Stimulated activated CD4-positive, alpha-beta T cell treated with anti-CD3 and anti-CD28 coated beads, Interleukin-15, amount 100 ng/mL, for 1 hour (primary cell): ENCODE measurements around the gene NEAT1.

Experiments
- DNase-seq, 2 donors: peaks; one replicate each; pipeline ENCODE4 v3.0.0-alpha.2; 2020; ENCODE audit warnings: low read depth in 1 of 2, low spot score in 1 of 2

The NEAT1 gene

GRCh38 chr11:65422633-65423515 lies at the start of gene NEAT1:
NEAT1 (plus strand) TSS chr11:65422798.
- DNase-seq: peak; percentile 86 to 91

DNA sequence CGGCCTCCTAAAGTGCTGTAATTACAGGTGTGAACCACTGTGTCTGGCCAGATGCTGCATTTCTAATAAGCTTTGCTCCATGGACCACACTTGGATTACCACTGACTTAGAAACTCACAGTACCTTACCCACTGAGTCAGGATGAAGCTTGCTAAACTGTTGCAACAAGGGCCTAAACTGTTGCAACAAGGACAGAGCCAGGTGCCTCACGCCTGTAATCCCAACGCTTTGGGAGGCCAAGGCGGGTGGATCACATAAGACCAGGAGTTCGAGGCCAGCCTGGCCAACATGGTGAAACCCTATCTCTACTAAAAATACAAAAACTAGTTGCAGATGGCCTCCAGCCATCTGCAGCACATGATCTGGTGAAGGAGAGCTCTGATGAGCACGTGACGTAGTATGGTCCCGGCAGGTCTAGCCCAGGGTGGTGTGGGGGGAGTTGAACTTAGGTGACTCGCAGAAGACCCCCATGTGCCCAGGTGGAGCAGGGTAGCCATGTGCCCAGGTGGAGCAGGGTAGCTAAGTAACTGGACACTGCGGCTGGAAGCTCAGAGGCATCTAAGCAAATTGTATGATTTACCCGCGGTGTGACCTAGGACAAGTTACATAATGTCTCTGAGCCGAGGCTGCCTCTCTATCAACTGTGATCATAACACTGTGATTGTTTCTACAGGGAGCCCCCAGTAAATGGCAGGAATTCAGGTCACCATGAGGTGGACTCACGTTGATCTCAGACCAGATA lies 48.6 kb upstream of the NEAT1 start:
- no peak for DNase-seq

GRCh38 chr11:65375012-65375411 lies 47.6 kb upstream of the NEAT1 start:
- DNase-seq: no peak

DNA sequence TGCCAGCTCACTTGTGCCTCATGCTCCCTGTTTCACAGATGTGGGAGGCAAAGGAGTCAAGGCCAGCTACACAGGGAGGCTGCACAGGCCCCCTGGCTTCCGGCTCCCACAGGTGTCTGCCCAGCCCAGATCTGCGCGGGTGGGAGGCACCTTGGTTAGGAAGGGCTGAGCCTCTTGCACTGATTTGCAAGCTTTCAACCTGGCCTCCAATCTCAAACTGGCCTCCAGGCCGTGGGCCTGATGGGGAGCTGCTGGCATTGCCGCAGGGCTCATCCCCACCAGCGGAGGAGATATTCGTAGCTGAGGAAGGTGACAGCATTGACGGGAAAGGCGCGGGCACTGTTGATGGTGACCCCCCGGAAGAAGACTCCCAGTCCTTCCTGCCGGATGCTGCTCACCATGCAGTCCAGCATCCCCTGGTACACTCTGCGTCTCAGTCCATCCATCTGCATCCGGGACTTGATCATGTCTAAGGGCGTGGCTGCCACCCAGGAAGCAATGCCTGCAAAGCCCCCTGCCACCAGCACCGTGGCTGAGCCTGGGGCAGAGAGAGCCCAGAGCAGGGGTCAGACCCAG lies 46.4 kb upstream of the NEAT1 start:
- no peak for DNase-seq

DNA sequence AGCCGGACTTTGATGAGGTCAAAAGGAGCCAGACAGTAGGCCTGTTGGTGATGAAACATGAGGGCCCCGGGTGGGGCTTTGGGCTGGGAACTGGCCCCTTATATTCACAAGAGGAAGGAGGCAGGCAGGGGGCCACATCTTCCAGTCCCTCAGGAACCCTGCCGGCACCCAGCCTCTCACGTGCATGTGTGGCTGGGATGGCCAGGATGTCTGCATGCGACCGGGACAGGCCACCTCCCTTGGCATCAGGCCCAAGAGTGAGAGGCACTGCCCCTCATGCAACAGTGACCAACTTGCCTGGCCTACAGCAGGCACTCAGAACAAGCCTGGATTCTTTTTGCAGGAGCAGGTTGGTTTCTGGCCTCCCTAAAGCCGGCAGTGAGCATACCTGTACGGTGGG lies 45.6 kb upstream of the NEAT1 start:
- no peak for DNase-seq

DNA sequence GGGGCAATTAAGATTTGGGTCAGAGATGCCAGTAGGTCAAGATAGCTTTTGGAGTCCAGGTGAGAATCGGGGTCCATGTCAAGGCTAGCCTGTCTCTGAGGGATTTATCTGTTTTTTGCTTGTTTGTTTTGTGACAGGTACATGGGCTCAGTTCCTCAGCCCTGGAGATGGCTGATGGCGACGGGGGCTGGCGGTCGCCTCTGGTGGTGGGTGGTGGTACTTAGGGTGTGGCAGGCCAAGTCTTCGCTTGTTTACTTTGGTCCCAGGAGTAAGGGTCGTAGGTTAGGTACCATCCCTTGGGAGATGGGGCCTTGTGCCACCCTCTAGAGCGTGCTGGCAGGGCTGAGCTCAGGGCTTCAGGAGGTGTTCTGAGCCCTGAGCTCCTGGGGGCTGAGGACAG lies 44.8 kb upstream of the NEAT1 start:
- DNase-seq: no peak

DNA sequence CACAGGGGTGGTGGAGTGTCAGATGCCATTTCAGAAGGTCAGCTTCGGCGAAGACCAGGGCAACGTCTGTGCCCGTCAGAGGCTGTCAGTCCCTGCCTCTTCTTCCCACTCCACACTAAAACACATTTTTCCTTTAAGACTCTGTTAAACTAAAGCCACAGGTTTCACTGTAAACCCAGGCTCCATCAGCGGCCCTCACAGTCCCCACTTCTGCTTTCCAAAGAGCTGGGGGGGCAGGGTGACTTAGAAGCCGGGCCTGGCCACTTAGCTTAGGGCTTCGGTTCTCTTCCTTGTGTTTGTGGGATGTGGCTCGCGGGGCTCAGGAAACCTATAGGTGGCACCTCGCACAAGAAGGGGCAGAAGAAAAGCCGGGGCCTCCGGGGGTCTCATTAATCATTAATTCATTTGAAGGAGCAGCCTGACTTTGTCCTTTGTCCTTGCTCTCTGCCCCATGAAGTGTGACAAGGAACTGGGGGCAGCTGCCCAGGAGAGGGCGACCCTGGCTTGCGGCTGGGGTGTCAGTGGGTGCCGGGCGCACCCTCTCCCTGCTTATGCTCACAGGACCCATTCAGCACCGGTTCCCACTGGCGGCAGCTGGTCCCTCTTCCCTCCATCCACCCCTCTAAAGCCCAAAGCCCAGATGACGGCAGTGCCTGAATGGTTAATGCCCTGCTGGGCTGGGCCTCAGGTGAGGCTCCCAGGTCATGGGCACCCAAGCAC lies 44.2 kb upstream of the NEAT1 start:
- DNase-seq: no peak

GRCh38 chr11:65378928-65379638 lies 43.5 kb upstream of the NEAT1 start:
- DNase-seq: no peak

DNA sequence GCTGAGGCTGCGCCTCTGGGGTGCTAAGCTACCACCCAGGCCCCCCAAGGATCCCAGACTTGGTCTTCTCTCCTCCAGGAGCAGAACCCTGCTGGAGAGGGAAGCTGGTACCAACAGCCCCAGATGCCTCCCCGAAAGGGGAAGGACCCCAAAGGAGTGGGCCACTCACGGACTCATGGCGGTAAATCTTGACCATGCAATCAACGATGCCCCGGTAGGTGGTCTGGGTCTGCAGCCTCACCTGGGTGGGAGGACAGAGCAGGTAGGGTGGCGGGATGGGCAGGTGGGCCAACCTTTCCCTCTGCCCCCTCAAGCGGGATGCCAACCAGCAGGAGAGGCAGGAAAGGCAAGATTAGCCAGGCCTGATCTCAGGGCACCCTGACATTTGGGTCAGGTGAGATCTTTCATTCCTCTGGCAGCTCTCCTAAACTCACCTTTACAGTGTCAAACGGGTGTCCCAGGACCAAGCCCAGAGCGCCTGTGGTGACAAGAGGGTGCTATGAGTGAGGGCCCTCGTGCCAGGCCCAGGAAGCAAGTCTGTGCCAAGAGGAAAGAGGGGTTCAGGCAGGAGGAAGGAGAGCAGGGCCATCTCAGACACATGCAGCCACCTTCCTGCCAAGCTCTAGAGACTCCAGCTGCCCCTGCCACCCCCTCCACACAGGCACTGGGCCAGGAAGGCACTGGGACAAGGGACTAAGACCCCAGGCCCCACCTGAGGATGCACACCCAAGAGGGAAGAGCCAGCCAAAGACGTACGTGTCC lies 42.7 kb upstream of the NEAT1 start:
- no peak for DNase-seq

GRCh38 chr11:65380460-65381119 lies 42.0 kb upstream of the NEAT1 start:
- DNase-seq: no peak

DNA sequence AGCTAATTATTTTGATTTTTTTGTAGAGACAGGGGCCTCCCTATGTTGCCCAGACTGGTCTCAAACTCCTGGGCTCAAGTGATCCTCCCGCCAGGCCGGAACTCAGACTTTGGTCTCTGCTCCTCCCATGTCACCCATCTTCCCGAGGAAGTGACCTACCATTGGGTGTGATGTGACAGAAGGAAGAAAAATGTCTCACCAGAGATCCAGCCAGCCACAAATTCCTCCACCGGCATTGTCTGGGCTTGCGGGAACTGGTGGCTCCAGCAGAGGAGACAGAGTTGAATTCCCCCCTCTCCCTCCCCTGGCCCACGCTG lies 40.9 kb upstream of the NEAT1 start:
- DNase-seq: no peak

DNA sequence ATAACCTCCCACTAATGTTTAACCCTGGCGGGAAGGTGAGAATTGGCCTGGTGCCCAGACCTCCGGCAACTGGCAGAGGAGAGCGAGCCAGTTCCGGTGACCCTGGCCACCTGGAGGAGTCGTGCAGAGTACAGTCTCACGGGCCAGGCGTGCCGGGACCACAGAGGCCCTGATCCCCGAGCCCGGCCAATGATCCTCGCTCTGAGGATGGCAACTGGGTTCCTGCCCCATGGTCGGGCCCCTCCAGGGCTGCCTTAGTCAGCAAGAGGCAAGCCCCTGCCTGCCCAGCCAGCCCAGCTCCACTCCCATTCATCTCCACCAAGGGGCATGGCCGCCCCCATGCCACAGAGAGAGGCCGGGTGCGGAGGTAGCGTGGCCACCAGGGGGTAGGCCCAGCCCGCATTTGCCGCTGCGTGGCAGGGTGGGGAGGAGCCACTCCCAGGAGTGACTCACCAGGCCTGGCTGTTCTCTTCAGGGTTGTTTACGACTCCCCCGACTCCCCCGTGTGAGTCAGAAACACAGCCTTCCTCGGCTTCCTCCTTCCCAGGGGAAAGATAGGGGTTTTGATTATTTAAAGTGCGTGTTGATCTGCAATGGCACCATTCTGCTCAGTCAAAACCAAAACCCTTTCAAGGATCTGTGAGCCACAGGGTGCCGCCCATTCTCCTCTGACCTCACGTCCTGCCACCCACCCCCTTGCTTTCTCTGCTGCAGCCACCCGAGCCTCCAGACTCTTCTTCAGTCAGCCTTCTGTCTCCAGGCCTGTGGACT lies 40.4 kb upstream of the NEAT1 start, which contains the start of gene SLC25A45:
Gene SLC25A45, minus strand, starts transcription at position 614 of the 771 bp plus-strand sequence. CDS start 695 bp downstream, outside the sequence.
- peak; percentile 84 to 86 for DNase-seq

- no peak for DNase-seq
Observed at GRCh38 chr11:65382804-65383368, 39.7 kb upstream of the NEAT1 start.

DNA sequence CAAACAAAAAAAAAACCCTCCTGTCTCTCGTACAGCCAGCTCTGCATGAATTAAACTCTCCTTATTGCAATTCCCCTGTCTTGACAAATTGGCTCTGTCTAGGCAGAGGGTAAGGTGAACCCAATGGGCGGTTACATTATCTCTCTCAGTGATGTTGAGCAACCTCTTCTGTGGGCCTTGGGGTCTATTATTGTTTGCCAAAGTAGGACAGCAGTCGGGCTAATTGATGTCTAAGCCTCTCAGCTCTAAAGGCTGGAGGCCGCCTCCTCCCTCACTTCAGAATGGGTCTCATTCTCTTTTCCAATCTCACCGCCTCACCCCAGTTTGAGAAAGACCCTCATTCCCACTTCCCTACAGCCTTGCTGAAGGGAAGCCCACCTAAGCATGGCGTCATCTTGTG lies 38.8 kb upstream of the NEAT1 start:
- no peak for DNase-seq

GRCh38 chr11:65384301-65384889 lies 38.2 kb upstream of the NEAT1 start:
- no peak for DNase-seq

DNA sequence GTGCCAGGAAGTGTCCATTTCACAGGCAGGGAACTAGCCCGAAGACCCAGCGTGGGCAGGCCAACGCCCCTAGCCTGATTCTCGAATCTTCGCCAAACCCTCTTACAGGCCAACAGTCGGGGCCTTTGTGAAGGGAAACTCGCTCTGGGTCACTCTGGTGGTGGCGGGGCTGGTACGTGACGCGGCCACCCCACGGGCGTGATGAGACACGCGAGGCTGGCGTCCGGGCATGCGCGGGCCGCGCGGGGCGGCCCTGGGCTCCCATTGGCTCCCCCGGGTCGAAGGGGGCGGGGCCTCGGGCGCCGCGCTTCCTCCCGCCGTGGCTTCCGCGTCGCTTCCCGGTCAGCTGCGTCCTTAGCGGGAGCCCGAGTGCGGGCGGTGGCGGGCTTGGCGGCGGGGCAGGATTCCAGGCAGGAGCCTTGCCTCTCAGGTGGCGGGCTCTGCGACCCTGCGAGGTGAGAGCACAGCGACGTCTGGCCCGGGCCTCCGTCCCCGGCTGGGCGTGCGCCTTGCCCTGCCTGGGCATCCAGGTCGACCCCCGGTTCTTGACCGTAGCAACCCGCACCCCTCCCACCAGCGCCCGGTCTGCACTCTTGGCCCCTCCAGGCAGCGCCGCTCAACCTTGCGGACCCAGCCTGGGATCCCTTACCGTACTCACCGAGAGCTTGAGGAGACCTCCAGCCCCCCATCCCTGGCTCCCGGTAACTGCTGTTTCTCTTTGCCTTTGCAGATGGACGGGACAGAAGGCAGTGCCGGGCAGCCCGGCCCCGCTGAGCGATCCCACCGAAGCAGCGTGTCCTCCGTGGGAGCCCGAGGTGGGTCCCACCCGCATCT lies 36.1 kb upstream of the NEAT1 start, which contains the start of gene FRMD8:
Gene FRMD8, plus strand, starts transcription at position 331 of the 834 bp plus-strand sequence. Its CDS starts 400 bp downstream, at position 731.
- peak; percentile 82 to 85 for DNase-seq

GRCh38 chr11:65388731-65389130 lies 33.9 kb upstream of the NEAT1 start:
- no peak for DNase-seq
